Esophagus mucosa (tissue), 1 donor: ENCODE results near the gene AGBL3. TPM values are rescaled to one million over a fixed set of nuclear protein-coding genes. Genes with fewer than 3 reads are reported as not detected.

Source experiments
- ATAC-seq: fragments of 200-7000 bp; cut with Tn5 transposase; one replicate; pipeline ENCODE4 v1.9.1; 2020
- total RNA-seq: library from RNA; stranded (reverse); gene quantifications from one replicate; pipeline ENCODE4 v1.2.4, GENCODE V29; 2023
- donor health status: DM: yes; HTN: yes; CAD: no.

AGBL3 gene
- total RNA-seq, 1 donor from 2014 or later = 0.84 TPM

DNA sequence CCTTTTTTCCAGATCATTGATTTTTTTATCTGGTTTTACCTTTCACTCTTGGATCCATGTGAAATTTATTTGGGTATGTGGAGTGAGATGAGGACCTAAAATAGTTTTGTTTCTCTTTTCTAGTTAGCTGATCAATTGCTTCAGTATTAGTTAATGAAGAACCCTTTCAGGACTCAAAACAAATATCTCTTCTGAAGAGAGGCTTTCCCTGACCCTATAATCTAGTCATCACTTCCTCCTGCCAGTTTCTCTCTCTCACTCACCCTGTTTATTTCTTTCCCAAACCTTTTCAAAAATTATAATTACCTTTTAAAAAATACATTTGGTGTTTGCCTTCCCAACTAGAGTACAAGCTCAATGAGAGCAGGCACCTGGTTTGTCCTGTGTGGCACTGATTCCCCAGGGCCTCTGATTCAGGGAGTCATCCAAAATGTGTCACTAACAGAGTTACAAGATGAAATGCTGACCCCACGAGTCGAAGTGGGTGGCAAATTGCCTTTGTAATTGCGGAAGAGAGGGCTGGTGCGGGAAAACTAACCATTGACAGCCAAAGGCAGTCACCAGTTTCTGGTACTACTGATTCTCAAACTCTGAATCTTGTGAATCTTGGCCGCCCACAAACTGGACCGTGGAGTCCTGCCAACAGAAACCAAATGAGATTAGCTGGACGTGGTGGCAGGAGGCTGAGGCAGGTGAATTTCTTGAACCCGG is 163.9 kb downstream of the AGBL3 start:
- no peak for ATAC-seq

GRCh38 chr7:135151132-135151531 is 164.8 kb downstream of the AGBL3 start:
- no peak for ATAC-seq

DNA sequence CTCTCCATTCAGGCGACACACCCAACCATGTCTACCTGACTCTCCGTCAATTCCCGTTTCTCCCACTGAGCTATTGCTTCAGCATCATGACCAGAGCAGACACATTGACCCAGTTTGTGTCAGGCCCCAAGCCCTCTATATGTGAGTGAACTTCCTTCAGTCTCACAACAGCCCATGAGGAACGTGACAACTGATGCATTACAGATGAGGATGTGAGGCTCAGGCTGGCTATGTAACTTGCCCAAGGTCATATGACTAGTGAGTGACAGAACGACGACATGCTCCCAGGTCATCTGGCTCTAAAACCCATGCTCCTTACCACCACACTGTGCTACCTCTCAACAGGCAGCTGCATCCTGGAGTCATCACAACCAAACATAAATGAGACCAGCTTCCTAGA is 165.2 kb downstream of the AGBL3 start:
- ATAC-seq = peak; percentile 54

GRCh38 chr7:135152442-135152841 is 166.1 kb downstream of the AGBL3 start:
- ATAC-seq = no peak

- no peak for ATAC-seq
Observed at GRCh38 chr7:135154734-135155133, 168.4 kb downstream of the AGBL3 start.

GRCh38 chr7:135156290-135156689 is 170.0 kb downstream of the AGBL3 start:
- no peak for ATAC-seq

DNA sequence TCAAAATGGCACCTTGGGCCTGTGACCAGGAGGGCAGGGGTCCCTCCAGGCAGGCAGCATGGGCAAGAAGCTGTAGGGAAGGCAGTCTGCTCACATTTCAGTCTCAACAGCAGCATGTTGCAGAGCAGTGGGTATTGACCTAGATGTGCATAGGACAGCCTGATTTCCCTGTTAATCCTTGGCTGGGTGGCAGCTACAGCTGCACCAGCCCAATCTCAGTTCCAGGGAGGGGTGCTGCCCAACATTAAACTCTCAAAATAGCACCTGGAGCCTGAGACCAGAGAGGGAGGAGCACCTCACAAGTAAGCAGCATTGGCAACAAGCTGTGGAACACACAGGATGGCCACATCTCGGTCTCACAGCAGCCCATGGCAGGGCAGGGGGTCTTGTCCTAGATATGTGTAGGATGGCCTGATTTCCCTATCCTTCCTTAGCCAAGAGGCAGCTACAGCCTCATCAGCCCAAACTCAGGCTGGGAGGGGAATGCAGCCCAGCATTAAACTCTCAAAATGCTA is 171.9 kb downstream of the AGBL3 start:
- ATAC-seq = no peak

GRCh38 chr7:135158874-135159273 is 172.6 kb downstream of the AGBL3 start:
- no peak for ATAC-seq

GRCh38 chr7:135159359-135160085 is 173.2 kb downstream of the AGBL3 start:
- no peak for ATAC-seq

DNA sequence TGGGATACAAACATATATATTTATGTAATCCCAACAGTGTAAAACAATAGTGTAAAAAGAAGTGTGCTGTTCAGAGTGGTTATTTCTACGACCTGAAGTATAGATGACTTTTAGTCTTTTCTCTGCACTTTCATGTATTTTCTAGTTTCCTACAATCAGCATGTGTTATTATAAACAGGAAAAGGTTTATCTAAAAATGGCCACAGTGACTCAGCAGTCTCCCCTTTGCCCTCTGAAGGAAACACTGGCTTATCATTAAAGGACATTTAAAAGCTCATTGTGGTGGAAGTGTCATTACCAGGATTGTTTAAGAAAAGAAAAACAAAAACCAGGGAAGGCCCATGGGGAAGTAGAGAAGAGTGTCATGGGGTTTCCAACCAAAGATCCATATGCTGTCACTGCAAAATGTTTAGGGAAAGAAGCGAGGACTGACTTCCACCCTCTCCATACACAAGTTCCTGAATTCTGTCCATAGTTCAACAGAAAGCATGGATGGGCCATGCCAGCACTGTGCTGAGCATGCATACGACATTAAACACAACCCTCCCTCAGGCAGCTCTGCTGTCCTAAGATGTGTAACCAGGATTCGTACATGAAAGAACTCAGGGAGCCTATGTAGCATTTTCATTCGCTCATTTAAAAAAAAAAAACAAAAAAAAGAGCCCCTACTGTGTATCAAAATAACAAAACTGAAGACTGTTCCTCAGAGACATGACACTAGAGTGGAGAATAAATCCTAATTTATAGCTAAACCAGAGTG is 174.0 kb downstream of the AGBL3 start:
- no peak for ATAC-seq

DNA sequence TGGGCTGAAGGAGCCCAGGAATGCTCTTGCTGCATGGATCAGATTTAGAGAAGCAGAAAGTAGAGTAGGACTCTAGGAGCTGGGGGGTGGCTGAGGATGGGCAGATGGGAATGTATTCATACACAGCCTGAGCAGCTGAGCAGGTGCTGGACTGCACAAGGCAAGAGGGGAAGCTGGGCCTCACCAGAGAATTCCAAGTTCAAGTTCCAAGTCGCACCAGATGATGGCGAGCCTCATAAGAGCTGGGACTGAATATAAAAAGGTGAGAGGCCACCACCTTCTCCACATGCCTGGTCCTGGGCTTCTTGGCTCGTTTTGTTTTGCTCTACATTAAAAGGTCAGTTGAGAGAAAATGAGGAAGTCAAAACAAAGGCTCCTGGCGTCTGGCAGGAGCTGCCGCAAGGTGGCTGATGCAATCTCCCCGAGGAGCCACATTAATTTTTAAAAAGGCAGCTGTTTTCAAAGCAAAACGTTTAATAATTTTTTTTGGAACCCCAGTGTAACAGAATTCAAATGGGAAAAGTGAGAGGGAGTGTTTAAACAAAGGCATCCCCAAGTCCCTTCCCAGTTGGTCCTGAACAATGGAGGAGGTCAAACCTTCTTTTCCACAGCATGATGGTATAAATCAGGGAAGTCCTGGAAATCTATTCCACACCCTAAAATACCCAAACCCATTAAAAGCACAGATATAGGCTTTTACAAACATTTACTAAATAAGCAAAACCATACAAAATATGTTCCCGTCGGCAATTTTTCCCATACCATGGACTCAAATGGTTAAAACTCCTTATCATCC is 174.7 kb downstream of the AGBL3 start:
- peak; percentile 19 for ATAC-seq

DNA sequence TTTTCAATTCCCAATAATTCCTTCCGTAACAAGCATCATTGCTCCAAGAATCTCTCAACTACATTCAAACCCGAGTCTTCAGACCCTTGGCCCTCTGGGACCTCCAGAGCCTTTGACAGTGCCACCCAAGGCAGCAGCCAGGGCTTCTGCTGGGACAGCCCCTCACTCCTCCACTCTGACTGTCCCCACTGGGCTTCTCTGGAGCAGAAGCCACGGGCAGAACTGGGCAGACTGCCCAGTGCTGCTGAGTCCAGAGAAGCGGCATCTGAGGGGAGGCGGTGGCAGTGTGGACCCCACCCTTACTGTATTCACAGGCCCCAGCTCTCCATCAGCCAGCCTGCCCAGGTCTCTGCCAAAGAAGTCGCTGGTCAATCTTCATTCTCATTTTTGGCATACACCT is 175.4 kb downstream of the AGBL3 start:
- ATAC-seq = peak; percentile 10

DNA sequence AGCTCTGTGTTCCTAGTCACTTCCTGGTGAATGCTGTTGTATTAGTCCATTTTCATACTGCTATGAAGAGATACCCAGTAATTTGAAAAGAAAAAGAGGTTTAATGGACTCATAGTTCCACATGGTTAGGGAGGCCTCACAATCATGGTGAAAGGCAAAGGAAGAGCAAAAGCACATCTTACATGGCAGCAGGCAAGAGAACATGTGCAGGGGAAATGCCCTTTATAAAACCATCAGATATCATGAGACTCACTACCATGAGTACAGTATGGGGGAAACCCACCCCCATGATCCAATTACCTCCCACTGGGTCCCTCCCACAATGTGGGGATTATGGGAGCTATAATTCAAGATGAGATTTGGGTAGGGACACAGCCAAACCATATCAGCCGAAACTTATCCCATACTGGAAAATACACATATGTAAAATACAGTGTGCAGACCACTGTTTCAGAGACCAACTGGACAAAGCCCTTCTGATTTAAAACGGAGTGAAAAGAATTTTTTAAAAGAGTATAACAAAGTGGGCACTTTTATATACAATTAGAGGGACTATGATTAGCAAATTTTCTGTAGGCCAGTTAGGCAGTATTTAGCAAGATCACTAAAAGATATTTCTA is 176.2 kb downstream of the AGBL3 start:
- no peak for ATAC-seq

GRCh38 chr7:135164357-135165061 is 178.2 kb downstream of the AGBL3 start:
- ATAC-seq = no peak

GRCh38 chr7:135165862-135166261 is 179.6 kb downstream of the AGBL3 start:
- no peak for ATAC-seq

DNA sequence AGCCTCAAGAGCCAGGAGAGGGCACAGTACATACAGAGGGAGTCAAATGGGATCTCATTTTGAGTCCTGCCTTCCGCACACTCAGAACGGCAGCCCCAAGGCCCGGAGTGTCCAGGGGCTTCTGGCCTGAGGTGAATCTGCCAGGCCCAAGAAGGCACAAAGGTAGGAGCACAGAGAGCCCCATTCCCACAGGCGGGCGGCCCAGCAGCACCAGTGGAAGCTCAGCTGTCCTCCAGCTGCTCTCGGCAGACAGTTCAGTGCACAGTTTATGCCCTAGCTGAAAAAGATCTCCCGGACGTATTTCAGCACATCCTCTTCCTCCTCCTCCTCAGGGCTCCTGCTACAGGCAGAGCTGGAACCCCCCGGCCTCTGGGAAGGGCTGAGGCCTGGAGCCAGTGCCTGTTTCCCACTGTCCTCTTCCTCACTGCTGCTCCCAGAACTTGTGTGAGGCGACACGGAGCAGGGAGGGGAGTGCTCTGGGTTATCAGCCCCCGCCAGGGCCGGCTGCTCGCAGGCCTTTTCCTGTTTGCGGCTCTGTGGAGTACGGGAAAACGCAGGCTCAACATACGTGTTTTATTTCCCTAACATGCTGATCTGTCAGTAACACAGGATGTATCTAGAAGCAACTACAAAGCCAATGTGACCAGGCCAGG is 180.2 kb downstream of the AGBL3 start:
- no peak for ATAC-seq

GRCh38 chr7:135167365-135167917 is 181.1 kb downstream of the AGBL3 start:
- ATAC-seq = no peak

- no peak for ATAC-seq
Observed at GRCh38 chr7:135168001-135168400, 181.7 kb downstream of the AGBL3 start.

GRCh38 chr7:135168489-135169140 is 182.3 kb downstream of the AGBL3 start:
- ATAC-seq = no peak
